Smooth muscle cell (in vitro differentiated cells): ENCODE results near the gene PCARE. TPM values are rescaled to one million over a fixed set of nuclear protein-coding genes. Genes with fewer than 3 reads are reported as not detected.

Experiments used
- DNase-seq: peaks from one replicate; lab custom pipeline; 2025; ENCODE audit not compliant: unreplicated experiment; lab: John Stamatoyannopoulos, UW
- H2AFZ ChIP-seq: fragments of 200-600 bp; sonication (generic); 2 replicates; pipeline ENCODE4 v1.6.0; 2016; ENCODE audit warnings: antibody characterized with exemption, low read depth, mild to moderate bottlenecking
- H3F3A ChIP-seq: fragments of 200-600 bp; sonication (generic); 2 replicates; pipeline ENCODE4 v1.6.0; 2017; ENCODE audit warnings: antibody characterized with exemption, low read depth
- H3K27ac ChIP-seq: fragments of 200-600 bp; sonication (generic); 2 replicates; pipeline ENCODE4 v1.5.1; 2016; ENCODE audit warnings: low read depth, mild to moderate bottlenecking
- H3K27me3 ChIP-seq: fragments of 200-600 bp; sonication (generic); 2 replicates; pipeline ENCODE4 v1.6.1; 2016; ENCODE audit warnings: low read depth, mild to moderate bottlenecking
- H3K36me3 ChIP-seq: fragments of 200-600 bp; sonication (generic); 2 replicates; pipeline ENCODE4 v1.5.1; 2016; ENCODE audit warnings: low read depth
- H3K4me1 ChIP-seq: fragments of 200-600 bp; sonication (generic); 2 replicates; pipeline ENCODE4 v1.5.1; 2016; ENCODE audit warnings: low read depth
- H3K4me2 ChIP-seq: fragments of 200-600 bp; sonication (generic); 2 replicates; pipeline ENCODE4 v1.6.0; 2016; ENCODE audit warnings: mild to moderate bottlenecking
- H3K4me3 ChIP-seq: fragments of 200-600 bp; sonication (generic); 2 replicates; pipeline ENCODE4 v1.5.1; 2016; ENCODE audit warnings: mild to moderate bottlenecking
- H3K79me2 ChIP-seq: fragments of 200-600 bp; sonication (generic); 2 replicates; pipeline ENCODE4 v1.6.0; 2016; ENCODE audit warnings: low read depth, mild to moderate bottlenecking
- H3K9ac ChIP-seq: fragments of 200-600 bp; sonication (generic); 2 replicates; pipeline ENCODE4 v1.6.0; 2016; ENCODE audit warnings: low read depth
- H3K9me3 ChIP-seq: fragments of 200-600 bp; sonication (generic); replicated peaks from 2 replicates; pipeline ENCODE4 v1.5.1; 2016; ENCODE audit warnings: low read depth
- H4K20me1 ChIP-seq: fragments of 200-600 bp; sonication (generic); 2 replicates; pipeline ENCODE4 v1.6.0; 2016; ENCODE audit warnings: low read depth
- CTCF ChIP-seq: fragments of 200-600 bp; sonication (generic); IDR thresholded peaks from 2 replicates; pipeline ENCODE4 v1.5.1; 2017; ENCODE audit warnings: borderline replicate concordance, mild to moderate bottlenecking, antibody characterized with exemption; ENCODE audit not compliant: insufficient read depth, poor library complexity, severe bottlenecking
- WGBS: methylation state at CpG from one replicate; pipeline ENCODE4 v1.1.7; 2016; ENCODE audit warnings: low lambda C conversion rate; 5-methylcytosine and 5-hydroxymethylcytosine counted together
- polyA plus RNA-seq: library from polyadenylated mRNA; unstranded; fragments of >200 nt; fragmentation: Nextera tagmentation; extraction: Ambion mirVana; gene quantifications from 2 replicates; pipeline ENCODE4 v1.2.1, GENCODE V29; 2016
- total RNA-seq: library from RNA; depleted of rRNA; stranded (reverse); fragments of >200 nt; gene quantifications from 2 replicates; pipeline ENCODE4 v1.2.3, GENCODE V29; 2014

Gene PCARE
- total and polyA plus RNA-seq, 2 experiments from 2014 or later, result not detected

- no peaks in the 10 kb centered on the region for H3K36me3 ChIP-seq
- no peak overlapping the region for H3K4me2 ChIP-seq
- H2AFZ ChIP-seq, result no peak overlapping the region
- no peaks in the 10 kb centered on the region for H3K79me2 ChIP-seq
- no peak overlapping the region for H3K9ac ChIP-seq
- H4K20me1 ChIP-seq, result no peaks in the 10 kb centered on the region
- no peaks in the 10 kb centered on the region for H3K27me3 ChIP-seq
- DNase-seq, result no peak
- no peaks in the 10 kb centered on the region for H3K9me3 ChIP-seq
- peaks cover 15% of the 10 kb centered on the region for H3K4me1 ChIP-seq
- 97% methylated on average over 7 of the region's 7 CpGs for WGBS
- H3F3A ChIP-seq, result no peaks in the 10 kb centered on the region
- no peak overlapping the region for H3K27ac ChIP-seq
- no peak overlapping the region for H3K4me3 ChIP-seq
- TF ChIP-seq CTCF, result no peak
Measured at GRCh38 chr2:29079887-29080286, 5.6 kb upstream of the PCARE start.

- Histone ChIP-seq H3K9me3 (no peaks in the 10 kb centered on the region), H3K9ac (no peak overlapping the region), H3K4me3 (no peak overlapping the region), H3F3A (no peaks in the 10 kb centered on the region), H4K20me1 (no peaks in the 10 kb centered on the region), H3K27ac (no peak overlapping the region), H3K79me2 (no peaks in the 10 kb centered on the region), H2AFZ (no peak overlapping the region), H3K4me2 (no peak overlapping the region), H3K36me3 (no peaks in the 10 kb centered on the region), H3K4me1 (peaks cover 22% of the 10 kb centered on the region), H3K27me3 (no peaks in the 10 kb centered on the region)
- no peak for TF ChIP-seq CTCF
- WGBS, result 52% methylated on average over 14 of the region's 14 CpGs
- DNase-seq, result no peak
Measured at GRCh38 chr2:29075894-29076705, 1.8 kb upstream of the PCARE start.

- Histone ChIP-seq H3F3A (no peaks in the 10 kb centered on the region), H3K4me1 (peaks cover 22% of the 10 kb centered on the region), H3K4me3 (no peak overlapping the region), H3K79me2 (no peaks in the 10 kb centered on the region), H3K27ac (no peak overlapping the region), H3K9ac (no peak overlapping the region), H3K27me3 (no peaks in the 10 kb centered on the region), H2AFZ (no peak overlapping the region), H3K4me2 (no peak overlapping the region), H3K9me3 (no peaks in the 10 kb centered on the region), H4K20me1 (no peaks in the 10 kb centered on the region), H3K36me3 (no peaks in the 10 kb centered on the region)
- no peak for DNase-seq
- TF ChIP-seq CTCF, result no peak
- 98% methylated on average over 4 of the region's 4 CpGs for WGBS
Measured at GRCh38 chr2:29073933-29074332, 390 bp downstream of the PCARE start.
